Endodermal cell (in vitro differentiated cells): ENCODE results near the gene FRYL. TPM values are rescaled to one million over a fixed set of nuclear protein-coding genes. Genes with fewer than 3 reads are reported as not detected.

Experiments
- DNase-seq: peaks from one replicate; pipeline ENCODE4 v3.0.0-alpha.2; 2017
- H3K27ac ChIP-seq: 2 replicates; pipeline ENCODE4 v1.5.1; 2013; ENCODE audit warnings: mild to moderate bottlenecking, low read depth, low read length, moderate library complexity
- H3K27me3 ChIP-seq: 2 replicates; pipeline ENCODE4 v1.6.1; 2013; ENCODE audit warnings: mild to moderate bottlenecking, low read length, moderate library complexity; ENCODE audit not compliant: insufficient read depth, control insufficient read depth, poor library complexity, severe bottlenecking
- H3K36me3 ChIP-seq: 2 replicates; pipeline ENCODE4 v1.7.0; 2013; ENCODE audit warnings: mild to moderate bottlenecking, low read length, moderate library complexity; ENCODE audit not compliant: control insufficient read depth, insufficient read depth
- H3K4me1 ChIP-seq: one replicate; pipeline ENCODE4 v1.7.0; 2013; ENCODE audit warnings: low read length; ENCODE audit not compliant: control insufficient read depth, insufficient read depth
- H3K4me3 ChIP-seq: 2 replicates; pipeline ENCODE4 v1.5.1; 2013; ENCODE audit warnings: mild to moderate bottlenecking, low read length, moderate library complexity
- H3K9ac ChIP-seq: 2 replicates; pipeline ENCODE4 v1.6.1; 2013; ENCODE audit warnings: mild to moderate bottlenecking, low read length, moderate library complexity; ENCODE audit not compliant: poor library complexity, severe bottlenecking; ENCODE audit errors: extremely low read depth
- H3K9me3 ChIP-seq: 2 replicates; pipeline ENCODE4 v1.6.1; 2013; ENCODE audit warnings: mild to moderate bottlenecking, low read length, moderate library complexity; ENCODE audit not compliant: control insufficient read depth
- H3K27ac Mint-ChIP-seq: 2 replicates; pipeline ENCODE4 v1.8.0; 2020; ENCODE audit warnings: mixed read lengths
- H3K27me3 Mint-ChIP-seq: 2 replicates; pipeline ENCODE4 v1.8.0; 2021; ENCODE audit warnings: mild to moderate bottlenecking, mixed read lengths; ENCODE audit not compliant: insufficient read depth
- H3K36me3 Mint-ChIP-seq: 2 replicates; pipeline ENCODE4 v1.8.0; 2020; ENCODE audit warnings: low read depth, mixed read lengths
- H3K4me1 Mint-ChIP-seq: 2 replicates; pipeline ENCODE4 v1.8.0; 2020; ENCODE audit warnings: mixed read lengths
- H3K4me3 Mint-ChIP-seq: 2 replicates; pipeline ENCODE4 v1.8.0; 2020; ENCODE audit warnings: mild to moderate bottlenecking, moderate library complexity, mixed read lengths
- H3K9me3 Mint-ChIP-seq: 2 replicates; pipeline ENCODE4 v1.8.0; 2020; ENCODE audit warnings: mild to moderate bottlenecking, mixed read lengths
- CTCF ChIP-seq: fragments of 200-600 bp; sonication (generic); conservative IDR thresholded peaks from 2 replicates; pipeline ENCODE4 v1.5.0; 2021; ENCODE audit warnings: antibody characterized with exemption, mild to moderate bottlenecking
- WGBS, 2 experiments: methylation state at CpG; one replicate each; pipeline versions ENCODE4 v1.1.5 to v1.1.7; 2013; ENCODE audit warnings: missing lambda C conversion rate in 2 of 2, mixed read lengths in 1 of 2; ENCODE audit not compliant: insufficient coverage in 1 of 2, insufficient read length in 1 of 2; 5-methylcytosine and 5-hydroxymethylcytosine counted together
- total RNA-seq, 2 donors: library from RNA; stranded (reverse); fragmentation: NEBNext Ultra II Directional in 1 of 2; extraction: Animal tissue kit (Norgen Biotek cat#: 25700) in 1 of 2; gene quantifications; 2 replicates in 1 of 2; 3 replicates in 1 of 2; pipeline ENCODE4 v1.2.1, GENCODE V29; 2021

FRYL gene
- total RNA-seq, 2 donors from 2014 or later, result 56.5 to 62.6 TPM

DNA sequence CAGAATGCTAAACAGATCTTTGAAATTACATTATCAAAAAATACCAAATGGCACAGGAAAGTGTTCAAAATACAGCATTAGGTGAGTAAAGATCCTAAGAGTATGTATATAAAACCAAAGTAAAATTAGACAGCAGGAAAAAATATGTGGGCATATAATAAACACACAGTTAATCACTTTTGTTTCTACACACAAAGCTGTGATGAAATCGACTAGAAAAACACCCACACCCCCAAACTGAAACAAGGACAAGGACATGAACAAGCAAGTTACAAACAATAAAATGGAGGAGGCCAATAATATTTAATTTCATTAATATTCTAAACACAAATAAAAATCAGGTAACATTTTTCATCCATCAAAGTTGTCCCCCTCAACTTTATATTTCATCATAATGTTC, 143.2 kb downstream of the FRYL start:
- H3K36me3 Mint-ChIP-seq, result peaks cover 6% of the 10 kb centered on the region
- H3K4me1 ChIP-seq, result no peaks in the 10 kb centered on the region
- no peak for TF ChIP-seq CTCF
- no peak overlapping the region for H3K4me3 Mint-ChIP-seq
- H3K9me3 ChIP-seq, result no peaks in the 10 kb centered on the region
- H3K27me3 ChIP-seq, result no peaks in the 10 kb centered on the region
- 86% methylated on average over 1 of the region's 1 CpG; no CpG with 5 or more reads in 1 of the 2 experiments for WGBS, 2 experiments
- H3K9ac ChIP-seq, result no peak overlapping the region
- no peak for DNase-seq
- no peak overlapping the region for H3K27ac ChIP-seq
- no peak overlapping the region for H3K4me3 ChIP-seq
- H3K4me1 Mint-ChIP-seq, result peaks cover 13% of the 10 kb centered on the region
- peaks cover 6% of the 10 kb centered on the region for H3K36me3 ChIP-seq
- no peaks in the 10 kb centered on the region for H3K27me3 Mint-ChIP-seq
- no peaks in the 10 kb centered on the region for H3K9me3 Mint-ChIP-seq
- no peak overlapping the region for H3K27ac Mint-ChIP-seq

DNA sequence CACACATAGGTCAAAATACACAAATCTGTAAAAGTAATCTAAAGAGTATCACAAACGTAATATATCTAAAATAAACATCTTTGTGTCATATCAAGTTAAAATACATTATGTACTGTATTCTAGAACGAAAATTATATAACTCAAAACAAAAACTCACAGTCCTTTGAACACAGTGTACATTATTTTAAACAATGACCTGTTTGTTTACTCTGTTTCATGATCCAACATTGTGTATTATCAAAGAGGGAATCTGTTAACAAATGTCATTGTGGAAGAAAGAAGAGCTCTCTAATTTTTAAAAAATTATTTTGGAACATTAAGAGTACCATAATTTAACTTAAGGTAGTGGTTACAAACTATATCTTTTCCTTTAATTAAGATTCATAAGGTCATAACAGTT, 144.1 kb downstream of the FRYL start:
- Mint-ChIP-seq H3K4me3 (no peak overlapping the region), H3K36me3 (peaks cover 6% of the 10 kb centered on the region), H3K9me3 (no peaks in the 10 kb centered on the region), H3K27ac (no peak overlapping the region), H3K4me1 (peaks cover 9% of the 10 kb centered on the region), H3K27me3 (no peaks in the 10 kb centered on the region)
- Histone ChIP-seq H3K4me1 (no peaks in the 10 kb centered on the region), H3K9me3 (no peaks in the 10 kb centered on the region), H3K9ac (no peak overlapping the region), H3K27me3 (no peaks in the 10 kb centered on the region), H3K36me3 (peaks cover 6% of the 10 kb centered on the region), H3K4me3 (no peak overlapping the region), H3K27ac (no peak overlapping the region)
- no peak for TF ChIP-seq CTCF
- DNase-seq, result no peak
- 91% methylated on average over 1 of the region's 2 CpGs; no CpG with 5 or more reads in 1 of the 2 experiments for WGBS, 2 experiments

DNA sequence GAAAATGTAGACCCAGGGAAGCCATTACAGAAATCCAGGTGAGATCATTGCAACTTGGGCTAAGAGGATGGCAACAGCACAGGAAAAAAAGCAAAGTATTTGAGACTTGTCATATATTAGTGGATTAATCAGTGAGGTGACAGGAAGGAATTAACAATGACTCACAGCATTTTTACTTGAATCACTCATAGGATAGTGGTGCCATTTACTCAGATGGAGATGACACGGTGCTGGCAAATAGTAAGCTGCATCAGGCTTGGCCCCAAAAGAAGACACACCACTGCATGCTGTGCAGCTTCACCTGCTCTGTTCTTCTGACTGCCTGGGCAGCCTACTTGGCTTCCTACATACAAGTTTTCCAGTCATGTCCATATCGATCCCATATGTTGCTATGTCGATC, 144.8 kb downstream of the FRYL start:
- Histone ChIP-seq H3K4me3 (no peak overlapping the region), H3K27me3 (no peaks in the 10 kb centered on the region), H3K36me3 (peaks cover 6% of the 10 kb centered on the region), H3K27ac (no peak overlapping the region), H3K4me1 (no peaks in the 10 kb centered on the region), H3K9ac (no peak overlapping the region), H3K9me3 (no peaks in the 10 kb centered on the region)
- Mint-ChIP-seq H3K4me3 (no peak overlapping the region), H3K27me3 (no peaks in the 10 kb centered on the region), H3K36me3 (peaks cover 6% of the 10 kb centered on the region), H3K9me3 (no peaks in the 10 kb centered on the region), H3K4me1 (peaks cover 3% of the 10 kb centered on the region), H3K27ac (no peak overlapping the region)
- WGBS, 2 experiments, result 95 to 96% methylated on average over 3 of the region's 3 CpGs
- no peak for DNase-seq
- TF ChIP-seq CTCF, result no peak
